Measurements from ENCODE around the gene ACSBG1.
"Not testable (repeated sequence)": the region's sequence is repeated elsewhere in the genome, so short reads cannot be mapped to it uniquely, and the experiment has no call there.

Gene ACSBG1

GRCh38 chr15:78162038-78162437 is 72.3 kb downstream of the ACSBG1 start:
- no peak for DNase-seq

- no peak for DNase-seq
Measured at GRCh38 chr15:78159395-78159794, 75.0 kb downstream of the ACSBG1 start.

GRCh38 chr15:78157203-78157602 is 77.2 kb downstream of the ACSBG1 start:
- DNase-seq, result no peak

- DNase-seq, result no peak
Measured at GRCh38 chr15:78156653-78157052, 77.7 kb downstream of the ACSBG1 start.

- DNase-seq, result no peak
Measured at GRCh38 chr15:78155355-78155939, 78.9 kb downstream of the ACSBG1 start.

- no peak for DNase-seq
Measured at GRCh38 chr15:78154955-78155354, 79.4 kb downstream of the ACSBG1 start.

- DNase-seq, result not testable (repeated sequence)
Measured at GRCh38 chr15:78151075-78151474, 83.3 kb downstream of the ACSBG1 start.

- DNase-seq, result no peak
Measured at GRCh38 chr15:78149805-78150751, 84.3 kb downstream of the ACSBG1 start.

- peak; percentile 98 to 99 for DNase-seq
Measured at GRCh38 chr15:78149068-78149804, 85.1 kb downstream of the ACSBG1 start, which contains the start of gene IDH3A. TSS of gene IDH3A (plus strand) at chr15:78149362. CDS start at chr15:78149404, 42 bp downstream.

- DNase-seq, result no peak
Measured at GRCh38 chr15:78148392-78149067, 85.8 kb downstream of the ACSBG1 start.

GRCh38 chr15:78147566-78147965 is 86.8 kb downstream of the ACSBG1 start:
- no peak for DNase-seq

GRCh38 chr15:78146425-78147154 is 87.8 kb downstream of the ACSBG1 start:
- no peak for DNase-seq

GRCh38 chr15:78142332-78142731 is 92.0 kb downstream of the ACSBG1 start:
- DNase-seq, result no peak

- DNase-seq, result no peak
Measured at GRCh38 chr15:78140292-78140691, 94.1 kb downstream of the ACSBG1 start.

GRCh38 chr15:78139578-78139977 is 94.8 kb downstream of the ACSBG1 start:
- no peak for DNase-seq

- DNase-seq, result no peak
Measured at GRCh38 chr15:78133801-78134200, 100.6 kb downstream of the ACSBG1 start.

GRCh38 chr15:78131295-78132061 is 102.9 kb downstream of the ACSBG1 start, which contains the start of gene CIB2:
TSS of gene CIB2 (minus strand) at chr15:78131445. CDS start at chr15:78131215, 230 bp downstream.
- DNase-seq, result peak; percentile 80 to 81

GRCh38 chr15:78130466-78131294 is 103.7 kb downstream of the ACSBG1 start:
- DNase-seq, result peak in 1 of 2 donors; percentile 47

- no peak for DNase-seq
Measured at GRCh38 chr15:78129751-78130287, 104.5 kb downstream of the ACSBG1 start.

Data from CD4-positive, alpha-beta T cell treated with Interleukin-1 beta for 1 hour (primary cell).